Liver (tissue), 9 donors: ENCODE measurements around the gene BTN2A1. TPM values are rescaled to one million over a fixed set of nuclear protein-coding genes. Genes with fewer than 3 reads are reported as not detected.

ENCODE experiments used
- DNase-seq: peaks from one replicate; pipeline ENCODE4 v3.0.0-alpha.2; 2017; ENCODE audit warnings: low spot score
- H3K27ac ChIP-seq, 2 donors: one replicate each; pipeline ENCODE4 v1.7.0; 2013; ENCODE audit warnings: inconsistent platforms in 2 of 2, low read length in 2 of 2, control low read depth in 1 of 2, low read depth in 1 of 2, mild to moderate bottlenecking in 1 of 2
- H3K27me3 ChIP-seq, 4 donors: one replicate each; pipeline versions ENCODE4 v1.6.1 to v1.7.0; 2013; ENCODE audit warnings: low read length in 3 of 4, inconsistent platforms in 1 of 4, mild to moderate bottlenecking in 1 of 4, moderate library complexity in 1 of 4; ENCODE audit not compliant: control insufficient read depth in 4 of 4, insufficient read depth in 4 of 4
- H3K36me3 ChIP-seq, 4 donors: one replicate each; pipeline versions ENCODE4 v1.6.1 to v1.7.0; 2013; ENCODE audit warnings: low read length in 3 of 4, mild to moderate bottlenecking in 3 of 4, low read depth in 1 of 4, moderate library complexity in 1 of 4; ENCODE audit not compliant: control insufficient read depth in 4 of 4, insufficient read depth in 3 of 4
- H3K4me1 ChIP-seq, 4 donors: one replicate each; pipeline versions ENCODE4 v1.6.1 to v1.7.0; 2013; ENCODE audit warnings: low read length in 3 of 4, mild to moderate bottlenecking in 3 of 4, moderate library complexity in 1 of 4; ENCODE audit not compliant: control insufficient read depth in 4 of 4, insufficient read depth in 4 of 4
- H3K4me3 ChIP-seq, 3 donors: one replicate each; pipeline versions ENCODE4 v1.6.1 to v1.7.0; 2013; ENCODE audit warnings: low read length in 3 of 3, control low read depth in 1 of 3, low read depth in 1 of 3, mild to moderate bottlenecking in 1 of 3
- H3K9ac ChIP-seq, 2 donors: one replicate each; pipeline ENCODE4 v1.7.0; 2013; ENCODE audit warnings: low read length in 2 of 2, mild to moderate bottlenecking in 2 of 2, moderate library complexity in 2 of 2, control low read depth in 1 of 2, low read depth in 1 of 2
- H3K9me3 ChIP-seq, 4 donors: one replicate each; pipeline versions ENCODE4 v1.6.1 to v1.7.0; 2013; ENCODE audit warnings: low read length in 3 of 4; ENCODE audit not compliant: control insufficient read depth in 4 of 4
- EGR1 ChIP-seq, 2 donors: IDR thresholded peaks; 2 replicates each; pipeline ENCODE4 v1.6.1; 2016 to 2018; ENCODE audit warnings: antibody characterized with exemption in 2 of 2, low read depth in 2 of 2
- FOXA2 ChIP-seq: IDR thresholded peaks from 2 replicates; pipeline ENCODE4 v1.6.1; 2016; ENCODE audit warnings: antibody characterized with exemption
- GABPA ChIP-seq, 2 donors: IDR thresholded peaks in 1 of 2; conservative IDR thresholded peaks in 1 of 2; 2 replicates each; pipeline ENCODE4 v1.6.1; 2016; ENCODE audit warnings: antibody characterized with exemption in 2 of 2, mild to moderate bottlenecking in 1 of 2, moderate library complexity in 1 of 2
- HNF4A ChIP-seq, 2 donors: conservative IDR thresholded peaks; 2 replicates each; pipeline ENCODE4 v1.6.1; 2016; ENCODE audit warnings: antibody characterized with exemption in 2 of 2, mild to moderate bottlenecking in 2 of 2
- HNF4G ChIP-seq: IDR thresholded peaks from 2 replicates; pipeline ENCODE4 v1.6.1; 2016; ENCODE audit warnings: antibody characterized with exemption
- JUND ChIP-seq, 2 donors: IDR thresholded peaks; 2 replicates each; pipeline ENCODE4 v1.6.1; 2016; ENCODE audit warnings: antibody characterized with exemption in 2 of 2
- NR2F2 ChIP-seq: IDR thresholded peaks from 2 replicates; pipeline ENCODE4 v1.6.1; 2016; ENCODE audit warnings: antibody characterized with exemption
- RAD21 ChIP-seq, 2 donors: IDR thresholded peaks; 2 replicates each; pipeline ENCODE4 v1.6.1; 2016; ENCODE audit warnings: antibody characterized with exemption in 2 of 2, mild to moderate bottlenecking in 2 of 2
- RXRA ChIP-seq, 2 donors: IDR thresholded peaks; 2 replicates each; pipeline ENCODE4 v1.6.1; 2017 to 2018; ENCODE audit warnings: antibody characterized with exemption in 2 of 2, mild to moderate bottlenecking in 1 of 2
- SP1 ChIP-seq: IDR thresholded peaks from 2 replicates; pipeline ENCODE4 v1.6.1; 2018; ENCODE audit warnings: antibody characterized with exemption, mild to moderate bottlenecking
- TAF1 ChIP-seq: conservative IDR thresholded peaks from 2 replicates; pipeline ENCODE4 v1.6.1; 2016; ENCODE audit warnings: antibody characterized with exemption, mild to moderate bottlenecking
- YY1 ChIP-seq: IDR thresholded peaks from 2 replicates; pipeline ENCODE4 v1.6.1; 2016; ENCODE audit warnings: antibody characterized with exemption, mild to moderate bottlenecking
- WGBS: extraction: QIAGEN DNeasy Blood & Tissue Kit; methylation state at CpG from one replicate; pipeline ENCODE4 v1.1.7; 2013; 5-methylcytosine and 5-hydroxymethylcytosine counted together
- polyA plus RNA-seq, 2 donors: library from polyadenylated mRNA; stranded (reverse) in 1 of 2; unstranded in 1 of 2; fragments of 200-250 nt in 1 of 2; fragments of >200 nt in 1 of 2; fragmentation: Nextera tagmentation in 1 of 2; extraction: Ambion mirVana in 1 of 2; gene quantifications; one replicate each; pipeline versions ENCODE4 v1.2.1 to v1.2.3, GENCODE V29; 2013 to 2015
- total RNA-seq, 2 donors: library from RNA; depleted of rRNA; stranded (reverse); fragments of >200 nt; gene quantifications; one replicate each; pipeline ENCODE4 v1.2.3, GENCODE V29; 2014
- TF ChIP-seq, protein P1 (sequence below): IDR thresholded peaks from 2 replicates; pipeline ENCODE4 v1.6.1; 2016; ENCODE audit warnings: antibody characterized with exemption
- TF ChIP-seq, protein P2 (sequence below): fragments of 150-350 bp; IDR thresholded peaks from 2 replicates; pipeline ENCODE4 v1.5.1; 2017; ENCODE audit warnings: improper control_type of control experiment, low read depth, low read length; ENCODE audit not compliant: missing input control
- TF ChIP-seq, protein P3 (sequence below): IDR thresholded peaks from 2 replicates; pipeline ENCODE4 v1.6.1; 2016; ENCODE audit warnings: antibody characterized with exemption
- TF ChIP-seq, protein P4 (sequence below): IDR thresholded peaks from 2 replicates; pipeline ENCODE4 v1.6.1; 2016; ENCODE audit warnings: antibody characterized with exemption, mild to moderate bottlenecking
- donor health status: healthy.
- donor health status: healthy.
- donor health status: healthy.
- donor health status: healthy.
- donor health status: healthy.

Gene BTN2A1
- total and polyA plus RNA-seq, 4 donors: 2.7 to 5.9 (median 5.2) TPM

DNA sequence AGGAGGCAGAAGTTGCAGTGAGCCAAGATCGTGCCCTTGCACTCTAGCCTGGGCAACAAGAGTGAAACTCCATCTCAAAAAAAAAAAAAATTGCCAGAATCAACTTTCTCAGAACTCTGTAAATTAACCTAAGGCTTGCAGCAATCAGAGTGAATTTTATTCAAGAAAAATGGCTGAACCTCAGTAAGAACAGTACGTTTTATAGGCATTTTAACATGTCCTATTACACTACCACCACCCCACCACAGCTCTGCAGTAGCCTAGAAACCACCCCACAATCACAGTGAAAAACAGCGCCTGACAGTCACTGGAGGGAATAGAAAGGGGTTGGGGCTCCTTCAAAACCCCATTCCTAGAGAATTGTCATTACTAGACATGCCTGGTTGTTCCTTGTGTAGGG, 26.0 kb downstream of the BTN2A1 start:
- no peak for TF ChIP-seq NR2F2
- TF ChIP-seq YY1: no peak
- TF ChIP-seq, protein P1, sequence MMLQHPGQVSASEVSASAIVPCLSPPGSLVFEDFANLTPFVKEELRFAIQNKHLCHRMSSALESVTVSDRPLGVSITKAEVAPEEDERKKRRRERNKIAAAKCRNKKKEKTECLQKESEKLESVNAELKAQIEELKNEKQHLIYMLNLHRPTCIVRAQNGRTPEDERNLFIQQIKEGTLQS: no peak
- TF ChIP-seq, protein P2, sequence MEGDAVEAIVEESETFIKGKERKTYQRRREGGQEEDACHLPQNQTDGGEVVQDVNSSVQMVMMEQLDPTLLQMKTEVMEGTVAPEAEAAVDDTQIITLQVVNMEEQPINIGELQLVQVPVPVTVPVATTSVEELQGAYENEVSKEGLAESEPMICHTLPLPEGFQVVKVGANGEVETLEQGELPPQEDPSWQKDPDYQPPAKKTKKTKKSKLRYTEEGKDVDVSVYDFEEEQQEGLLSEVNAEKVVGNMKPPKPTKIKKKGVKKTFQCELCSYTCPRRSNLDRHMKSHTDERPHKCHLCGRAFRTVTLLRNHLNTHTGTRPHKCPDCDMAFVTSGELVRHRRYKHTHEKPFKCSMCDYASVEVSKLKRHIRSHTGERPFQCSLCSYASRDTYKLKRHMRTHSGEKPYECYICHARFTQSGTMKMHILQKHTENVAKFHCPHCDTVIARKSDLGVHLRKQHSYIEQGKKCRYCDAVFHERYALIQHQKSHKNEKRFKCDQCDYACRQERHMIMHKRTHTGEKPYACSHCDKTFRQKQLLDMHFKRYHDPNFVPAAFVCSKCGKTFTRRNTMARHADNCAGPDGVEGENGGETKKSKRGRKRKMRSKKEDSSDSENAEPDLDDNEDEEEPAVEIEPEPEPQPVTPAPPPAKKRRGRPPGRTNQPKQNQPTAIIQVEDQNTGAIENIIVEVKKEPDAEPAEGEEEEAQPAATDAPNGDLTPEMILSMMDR: no peak
- TF ChIP-seq RXRA (IDR thresholded peaks at IDR 0.05): no peak
- TF ChIP-seq SP1: no peak
- TF ChIP-seq, protein P3, sequence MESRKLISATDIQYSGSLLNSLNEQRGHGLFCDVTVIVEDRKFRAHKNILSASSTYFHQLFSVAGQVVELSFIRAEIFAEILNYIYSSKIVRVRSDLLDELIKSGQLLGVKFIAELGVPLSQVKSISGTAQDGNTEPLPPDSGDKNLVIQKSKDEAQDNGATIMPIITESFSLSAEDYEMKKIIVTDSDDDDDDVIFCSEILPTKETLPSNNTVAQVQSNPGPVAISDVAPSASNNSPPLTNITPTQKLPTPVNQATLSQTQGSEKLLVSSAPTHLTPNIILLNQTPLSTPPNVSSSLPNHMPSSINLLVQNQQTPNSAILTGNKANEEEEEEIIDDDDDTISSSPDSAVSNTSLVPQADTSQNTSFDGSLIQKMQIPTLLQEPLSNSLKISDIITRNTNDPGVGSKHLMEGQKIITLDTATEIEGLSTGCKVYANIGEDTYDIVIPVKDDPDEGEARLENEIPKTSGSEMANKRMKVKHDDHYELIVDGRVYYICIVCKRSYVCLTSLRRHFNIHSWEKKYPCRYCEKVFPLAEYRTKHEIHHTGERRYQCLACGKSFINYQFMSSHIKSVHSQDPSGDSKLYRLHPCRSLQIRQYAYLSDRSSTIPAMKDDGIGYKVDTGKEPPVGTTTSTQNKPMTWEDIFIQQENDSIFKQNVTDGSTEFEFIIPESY: no peak
- no peak for TF ChIP-seq TAF1
- no peak for TF ChIP-seq GABPA (IDR thresholded peaks at IDR 0.05 in 1 of 2, conservative IDR thresholded peaks at IDR 0.05 in 1 of 2)
- TF ChIP-seq HNF4A (conservative IDR thresholded peaks at IDR 0.05): no peak
- TF ChIP-seq, protein P4, sequence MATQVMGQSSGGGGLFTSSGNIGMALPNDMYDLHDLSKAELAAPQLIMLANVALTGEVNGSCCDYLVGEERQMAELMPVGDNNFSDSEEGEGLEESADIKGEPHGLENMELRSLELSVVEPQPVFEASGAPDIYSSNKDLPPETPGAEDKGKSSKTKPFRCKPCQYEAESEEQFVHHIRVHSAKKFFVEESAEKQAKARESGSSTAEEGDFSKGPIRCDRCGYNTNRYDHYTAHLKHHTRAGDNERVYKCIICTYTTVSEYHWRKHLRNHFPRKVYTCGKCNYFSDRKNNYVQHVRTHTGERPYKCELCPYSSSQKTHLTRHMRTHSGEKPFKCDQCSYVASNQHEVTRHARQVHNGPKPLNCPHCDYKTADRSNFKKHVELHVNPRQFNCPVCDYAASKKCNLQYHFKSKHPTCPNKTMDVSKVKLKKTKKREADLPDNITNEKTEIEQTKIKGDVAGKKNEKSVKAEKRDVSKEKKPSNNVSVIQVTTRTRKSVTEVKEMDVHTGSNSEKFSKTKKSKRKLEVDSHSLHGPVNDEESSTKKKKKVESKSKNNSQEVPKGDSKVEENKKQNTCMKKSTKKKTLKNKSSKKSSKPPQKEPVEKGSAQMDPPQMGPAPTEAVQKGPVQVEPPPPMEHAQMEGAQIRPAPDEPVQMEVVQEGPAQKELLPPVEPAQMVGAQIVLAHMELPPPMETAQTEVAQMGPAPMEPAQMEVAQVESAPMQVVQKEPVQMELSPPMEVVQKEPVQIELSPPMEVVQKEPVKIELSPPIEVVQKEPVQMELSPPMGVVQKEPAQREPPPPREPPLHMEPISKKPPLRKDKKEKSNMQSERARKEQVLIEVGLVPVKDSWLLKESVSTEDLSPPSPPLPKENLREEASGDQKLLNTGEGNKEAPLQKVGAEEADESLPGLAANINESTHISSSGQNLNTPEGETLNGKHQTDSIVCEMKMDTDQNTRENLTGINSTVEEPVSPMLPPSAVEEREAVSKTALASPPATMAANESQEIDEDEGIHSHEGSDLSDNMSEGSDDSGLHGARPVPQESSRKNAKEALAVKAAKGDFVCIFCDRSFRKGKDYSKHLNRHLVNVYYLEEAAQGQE: no peak
- no peak for TF ChIP-seq JUND (IDR thresholded peaks at IDR 0.05)
- no peak for TF ChIP-seq EGR1 (IDR thresholded peaks at IDR 0.05; ENCODE audit: low read depth in 2 of 2)
- no peak for TF ChIP-seq RAD21 (IDR thresholded peaks at IDR 0.05)
- no peak for TF ChIP-seq HNF4G
- H3K27ac ChIP-seq: no peak overlapping the region
- H3K27me3 ChIP-seq: no peaks in the 10 kb centered on the region
- peaks cover 0 to 4% (median 0%) of the 10 kb centered on the region in 4 donors for H3K9me3 ChIP-seq
- no peaks in the 10 kb centered on the region for H3K36me3 ChIP-seq
- 87% methylated on average over 3 of the region's 3 CpGs for WGBS
- no peak overlapping the region for H3K9ac ChIP-seq
- no peak overlapping the region for H3K4me3 ChIP-seq
- no peak for DNase-seq
- no peaks in the 10 kb centered on the region for H3K4me1 ChIP-seq

DNA sequence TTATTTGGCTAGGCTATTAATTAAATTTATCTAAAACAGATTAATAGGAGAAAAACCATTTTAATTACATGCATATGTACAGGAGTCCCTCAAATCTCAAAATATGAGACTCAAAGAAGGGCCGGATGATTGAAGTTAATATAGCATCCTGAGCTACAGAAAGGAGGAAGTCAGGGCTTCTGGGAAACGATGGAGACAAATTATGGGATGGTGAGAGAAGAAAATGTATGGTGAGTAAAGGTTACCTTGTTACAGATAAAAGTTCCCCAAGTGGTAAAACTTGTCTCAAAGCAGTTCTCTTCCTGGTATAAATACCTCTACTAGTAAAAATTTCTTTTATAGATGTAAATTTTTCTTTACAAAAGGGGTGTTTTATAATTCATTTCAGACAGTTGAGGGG, 26.4 kb downstream of the BTN2A1 start:
- Histone ChIP-seq H3K4me1 (no peaks in the 10 kb centered on the region), H3K27me3 (no peaks in the 10 kb centered on the region), H3K9ac (no peak overlapping the region), H3K27ac (no peak overlapping the region), H3K9me3 (peaks cover 0 to 4% (median 0%) of the 10 kb centered on the region in 4 donors), H3K4me3 (no peak overlapping the region), H3K36me3 (no peaks in the 10 kb centered on the region)
- 65% methylated on average over 2 of the region's 2 CpGs for WGBS
- no peak for DNase-seq
- no peak for TF ChIP-seq FOXA2
- no peak for TF ChIP-seq JUND (IDR thresholded peaks at IDR 0.05)
- TF ChIP-seq, protein P3: no peak
- TF ChIP-seq RXRA (IDR thresholded peaks at IDR 0.05): no peak
